Tibial nerve (tissue), 4 donors: ENCODE results near the gene PSME2. TPM values are rescaled to one million over a fixed set of nuclear protein-coding genes. Genes with fewer than 3 reads are reported as not detected.

Experiments used
- DNase-seq, 2 donors: peaks; one replicate each; pipeline ENCODE4 v3.0.0-alpha.2; 2019; ENCODE audit warnings: low spot score in 2 of 2
- H3K27ac ChIP-seq, 4 donors: fragments of 200-600 bp; sonication (generic) in 3 of 4; one replicate each; pipeline ENCODE4 v1.5.1; 2017 to 2019; ENCODE audit warnings: mild to moderate bottlenecking in 1 of 4
- H3K27me3 ChIP-seq, 2 donors: fragments of 200-600 bp; sonication (generic) in 1 of 2; one replicate each; pipeline versions ENCODE4 v1.5.1 to v1.6.0; 2017 to 2019
- H3K36me3 ChIP-seq, 3 donors: fragments of 200-600 bp; sonication (generic); one replicate each; pipeline ENCODE4 v1.5.1; 2018 to 2019
- H3K4me1 ChIP-seq, 4 donors: fragments of 200-600 bp; sonication (generic) in 3 of 4; one replicate each; pipeline ENCODE4 v1.5.1; 2017 to 2019
- H3K4me3 ChIP-seq, 4 donors: fragments of 200-600 bp; sonication (generic) in 3 of 4; one replicate each; pipeline ENCODE4 v1.5.1; 2017 to 2019; ENCODE audit warnings: mild to moderate bottlenecking in 1 of 4, moderate library complexity in 1 of 4
- H3K9me3 ChIP-seq, 4 donors: fragments of 200-600 bp; sonication (generic) in 3 of 4; one replicate each; pipeline ENCODE4 v1.5.1; 2017 to 2019
- EP300 ChIP-seq, 2 donors: sonication (generic); formaldehyde crosslinking; IDR thresholded peaks; one replicate each; pipeline ENCODE4 v1.6.1; 2017; ENCODE audit warnings: antibody characterized with exemption in 2 of 2, mild to moderate bottlenecking in 1 of 2
- POLR2A ChIP-seq, 2 donors: fragments of 450-650 bp; IDR thresholded peaks; one replicate each; pipeline ENCODE4 v1.6.1; 2017; ENCODE audit warnings: antibody characterized with exemption in 2 of 2, mild to moderate bottlenecking in 2 of 2, moderate library complexity in 2 of 2
- WGBS, 2 donors: methylation state at CpG; one replicate each; pipeline ENCODE4 v1.1.5; 2018; 5-methylcytosine and 5-hydroxymethylcytosine counted together
- total RNA-seq, 4 donors: library from RNA; depleted of rRNA; stranded (reverse); fragments of >200 nt; gene quantifications; one replicate each; pipeline ENCODE4 v1.1.0, GENCODE V29; 2016
- TF ChIP-seq, protein P1 (sequence below), 5 experiments: fragments of 200-600 bp in 3 of 5; fragments of 450-650 bp in 2 of 5; sonication (generic) in 3 of 5; IDR thresholded peaks; one replicate each; pipeline ENCODE4 v1.5.1; 2016 to 2019; ENCODE audit warnings: antibody characterized with exemption in 5 of 5, mild to moderate bottlenecking in 3 of 5, moderate library complexity in 2 of 5

PSME2 gene
- total RNA-seq, 4 donors from 2014 or later, result 33.7 to 64.0 (median 51.9) TPM

DNA sequence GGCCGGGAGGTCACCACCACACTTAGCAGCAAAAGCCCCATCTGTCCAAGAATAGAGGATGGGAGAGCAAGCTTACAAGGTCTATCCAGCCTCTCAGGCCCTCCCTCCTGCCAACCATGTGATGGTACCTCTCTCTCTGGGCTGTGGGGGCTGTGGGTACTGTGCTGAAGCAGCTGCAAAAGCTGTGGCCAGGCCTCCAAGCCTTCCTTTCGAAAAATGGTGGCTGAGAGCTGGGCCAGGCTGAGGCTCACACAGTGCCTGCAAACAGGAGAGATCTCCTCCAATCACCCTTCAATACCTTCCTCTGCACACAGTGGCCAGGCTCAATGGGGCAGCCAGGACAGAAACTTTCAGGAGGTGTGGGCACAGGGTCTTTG is 41.1 kb upstream of the PSME2 start:
- Histone ChIP-seq H3K4me1 (peaks cover 0 to 34% (median 11%) of the 10 kb centered on the region in 4 donors), H3K27me3 (no peaks in the 10 kb centered on the region), H3K27ac (peak overlapping the region in 1 of 4 donors; percentile 87), H3K9me3 (no peaks in the 10 kb centered on the region), H3K36me3 (peaks cover 0 to 73% (median 2%) of the 10 kb centered on the region in 3 donors), H3K4me3 (peak overlapping the region in 2 of 4 donors; percentile 59 to 86)
- TF ChIP-seq EP300 (IDR thresholded peaks at IDR 0.05), result no peak
- TF ChIP-seq, protein P1, sequence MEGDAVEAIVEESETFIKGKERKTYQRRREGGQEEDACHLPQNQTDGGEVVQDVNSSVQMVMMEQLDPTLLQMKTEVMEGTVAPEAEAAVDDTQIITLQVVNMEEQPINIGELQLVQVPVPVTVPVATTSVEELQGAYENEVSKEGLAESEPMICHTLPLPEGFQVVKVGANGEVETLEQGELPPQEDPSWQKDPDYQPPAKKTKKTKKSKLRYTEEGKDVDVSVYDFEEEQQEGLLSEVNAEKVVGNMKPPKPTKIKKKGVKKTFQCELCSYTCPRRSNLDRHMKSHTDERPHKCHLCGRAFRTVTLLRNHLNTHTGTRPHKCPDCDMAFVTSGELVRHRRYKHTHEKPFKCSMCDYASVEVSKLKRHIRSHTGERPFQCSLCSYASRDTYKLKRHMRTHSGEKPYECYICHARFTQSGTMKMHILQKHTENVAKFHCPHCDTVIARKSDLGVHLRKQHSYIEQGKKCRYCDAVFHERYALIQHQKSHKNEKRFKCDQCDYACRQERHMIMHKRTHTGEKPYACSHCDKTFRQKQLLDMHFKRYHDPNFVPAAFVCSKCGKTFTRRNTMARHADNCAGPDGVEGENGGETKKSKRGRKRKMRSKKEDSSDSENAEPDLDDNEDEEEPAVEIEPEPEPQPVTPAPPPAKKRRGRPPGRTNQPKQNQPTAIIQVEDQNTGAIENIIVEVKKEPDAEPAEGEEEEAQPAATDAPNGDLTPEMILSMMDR (IDR thresholded peaks at IDR 0.05), result no peak
- no peak for TF ChIP-seq POLR2A (IDR thresholded peaks at IDR 0.05)
- WGBS, 2 donors, result 81 to 89% methylated on average over 2 of the region's 2 CpGs
- DNase-seq, result no peak

DNA sequence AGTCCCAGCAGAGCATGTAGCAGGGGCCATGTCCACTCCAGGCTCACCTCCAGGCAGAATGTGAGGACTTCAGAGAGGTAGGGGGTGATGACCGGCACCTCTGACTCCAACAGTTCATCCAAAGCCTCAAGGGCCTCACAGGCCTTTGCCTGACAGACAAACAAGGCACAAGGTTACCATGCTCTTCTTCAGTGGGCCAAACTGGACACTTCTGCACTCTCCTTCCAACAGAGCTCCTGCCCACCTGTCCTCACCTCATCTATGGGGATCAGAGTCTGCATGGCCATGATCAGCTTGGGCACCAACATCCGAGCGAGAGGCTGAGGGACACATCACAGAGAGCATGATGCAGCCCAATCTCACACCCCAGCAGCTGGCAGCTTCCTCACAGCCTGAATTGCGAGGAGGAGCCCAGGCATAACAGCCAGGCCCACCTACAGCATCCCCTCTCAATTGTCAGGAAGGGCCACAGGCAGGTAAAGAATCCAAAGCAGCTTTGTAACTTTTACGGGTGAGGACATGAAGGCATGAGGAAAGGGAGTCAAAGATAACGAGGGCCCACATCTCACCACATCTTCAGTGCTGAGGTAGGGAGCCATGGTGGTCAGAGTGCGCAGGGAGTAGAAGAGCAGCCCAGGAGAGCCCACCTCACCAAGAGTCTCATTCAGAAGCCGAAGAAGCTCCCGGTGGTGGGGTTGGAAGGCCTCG is 40.6 kb upstream of the PSME2 start:
- no peak for DNase-seq

DNA sequence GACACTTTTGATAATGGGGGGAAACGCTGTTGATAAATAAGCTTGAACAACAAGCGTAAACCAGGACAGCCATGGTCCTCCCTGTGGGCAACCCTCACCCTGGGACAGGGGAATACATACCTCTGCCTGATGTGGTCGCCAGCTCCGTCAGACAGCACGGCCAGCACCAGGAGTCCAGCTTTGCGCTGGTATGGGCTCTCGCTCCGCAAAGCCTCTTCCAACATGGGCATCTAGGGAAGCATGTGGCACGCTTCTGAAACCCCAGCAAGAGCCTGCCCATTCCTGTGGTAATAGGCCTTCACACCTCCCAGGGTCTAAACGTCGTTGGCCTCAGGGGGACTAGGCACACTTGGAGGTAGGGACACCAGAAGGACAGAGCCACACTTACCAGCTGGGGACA is 39.3 kb upstream of the PSME2 start:
- H3K9me3 ChIP-seq, result no peaks in the 10 kb centered on the region
- H3K4me1 ChIP-seq, result peaks cover 0 to 28% (median 11%) of the 10 kb centered on the region in 4 donors
- no peak overlapping the region for H3K27ac ChIP-seq
- TF ChIP-seq POLR2A (IDR thresholded peaks at IDR 0.05) (no peak), EP300 (IDR thresholded peaks at IDR 0.05) (no peak)
- TF ChIP-seq, protein P1 (IDR thresholded peaks at IDR 0.05), result no peak
- H3K4me3 ChIP-seq, result no peak overlapping the region
- DNase-seq, result no peak
- WGBS, 2 donors, result 88 to 91% methylated on average over 11 of the region's 11 CpGs
- H3K36me3 ChIP-seq, result peaks cover 0 to 75% (median 2%) of the 10 kb centered on the region in 3 donors
- H3K27me3 ChIP-seq, result no peaks in the 10 kb centered on the region

More for the DNA sequence above, 40.6 kb upstream of the PSME2 start:
- H3K9me3 ChIP-seq, result no peaks in the 10 kb centered on the region
- peaks cover 0 to 73% (median 2%) of the 10 kb centered on the region in 3 donors for H3K36me3 ChIP-seq
- 91 to 94% methylated on average over 10 of the region's 10 CpGs for WGBS, 2 donors
- no peak overlapping the region for H3K4me3 ChIP-seq
- TF ChIP-seq POLR2A (IDR thresholded peaks at IDR 0.05), result no peak
- TF ChIP-seq EP300 (IDR thresholded peaks at IDR 0.05), result no peak
- TF ChIP-seq, protein P1 (IDR thresholded peaks at IDR 0.05), result no peak
- H3K27ac ChIP-seq, result peak overlapping the region in 1 of 4 donors; percentile 87
- H3K27me3 ChIP-seq, result no peaks in the 10 kb centered on the region
- H3K4me1 ChIP-seq, result peaks cover 0 to 30% (median 11%) of the 10 kb centered on the region in 4 donors

DNA sequence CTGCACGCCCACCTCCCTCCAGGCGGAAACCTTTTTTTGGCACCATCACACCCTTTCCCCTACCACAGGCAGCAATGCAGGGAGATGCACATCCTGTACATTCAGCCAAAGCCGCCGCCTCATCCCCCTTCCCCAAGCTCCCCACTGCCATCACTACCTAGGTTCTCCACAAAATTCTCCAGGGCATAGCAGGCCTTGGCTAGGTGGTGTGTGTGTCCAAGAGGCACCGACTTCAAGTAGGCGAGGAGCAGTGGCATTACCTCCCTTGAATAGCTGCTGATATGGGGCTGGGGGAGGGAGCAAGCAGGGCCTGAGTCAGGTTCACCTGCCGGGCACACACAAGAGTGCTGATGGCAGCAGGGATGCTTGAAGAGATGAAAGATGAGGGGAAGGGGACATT is 38.6 kb upstream of the PSME2 start:
- Histone ChIP-seq H3K27ac (no peak overlapping the region), H3K4me3 (no peak overlapping the region), H3K36me3 (peaks cover 0 to 75% (median 2%) of the 10 kb centered on the region in 3 donors), H3K27me3 (no peaks in the 10 kb centered on the region), H3K9me3 (no peaks in the 10 kb centered on the region), H3K4me1 (peaks cover 0 to 34% (median 11%) of the 10 kb centered on the region in 4 donors)
- no peak for DNase-seq
- WGBS, 2 donors, result 93% methylated on average over 7 of the region's 7 CpGs
- TF ChIP-seq, protein P1 (IDR thresholded peaks at IDR 0.05), result no peak
- TF ChIP-seq POLR2A (IDR thresholded peaks at IDR 0.05) (no peak), EP300 (IDR thresholded peaks at IDR 0.05) (no peak)
